ENCODE measurements around the gene SGF29. TPM values are rescaled to one million over a fixed set of nuclear protein-coding genes. Genes with fewer than 3 reads are reported as not detected.

Gene SGF29
- total and polyA plus RNA-seq, 2 of the 4 experiments (the other 2 are of a cell fraction), result 4.3 to 7.7 TPM

DNA sequence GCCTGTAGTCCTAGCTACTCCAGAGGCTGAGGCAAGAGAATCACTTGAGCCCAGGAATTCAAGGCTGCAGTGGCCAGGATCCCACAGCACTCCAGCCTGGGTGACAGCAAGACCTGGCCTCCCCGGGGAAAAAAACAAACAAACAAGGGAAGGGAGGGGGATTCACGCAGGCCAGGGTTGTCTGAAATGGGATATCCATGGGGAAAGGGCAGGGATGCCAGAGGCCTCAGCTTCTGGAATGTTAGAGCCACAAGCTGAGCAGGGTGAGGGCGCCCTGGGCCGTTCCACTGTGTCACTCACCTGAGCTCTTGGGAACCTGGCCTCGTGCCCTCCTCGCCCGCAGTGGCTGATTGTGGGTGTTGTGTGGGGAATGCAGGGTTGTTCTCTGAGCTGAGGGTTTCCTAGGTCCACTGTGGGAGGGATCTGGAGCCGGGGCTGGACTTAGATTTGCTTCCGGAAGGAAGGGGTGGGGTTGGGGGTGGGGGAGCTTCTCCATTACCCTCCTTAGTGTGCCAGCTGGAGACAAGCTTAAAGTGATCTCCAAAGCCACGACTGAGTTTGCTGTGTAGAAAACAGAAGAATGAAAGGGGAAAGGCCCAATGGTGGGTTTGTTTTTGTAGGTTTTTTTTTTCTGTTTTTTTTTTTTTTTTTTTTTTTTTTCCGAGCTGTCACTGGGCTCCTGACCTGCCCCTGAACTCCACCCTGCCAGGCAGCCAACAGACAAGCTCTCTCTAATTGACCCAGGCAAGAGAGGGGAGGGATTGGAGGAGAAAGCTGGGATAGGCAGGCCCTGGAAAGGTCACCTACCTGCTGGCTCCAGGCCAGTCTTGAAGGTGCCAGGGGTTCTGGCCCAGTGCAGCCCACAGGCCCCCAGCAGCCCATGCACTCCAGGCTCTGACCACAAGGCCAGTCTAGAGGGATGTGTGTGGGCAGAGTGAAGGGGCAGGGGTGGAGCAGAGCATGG lies 56.2 kb downstream of the SGF29 start, which contains the start of gene SULT1A1:
Gene SULT1A1 (minus strand): TSS at position 414 of the 964 bp plus-strand sequence. CDS start 1,189 bp downstream, outside the sequence.
- intact Hi-C loops (cut with micrococcal nuclease), result no loop called here
- Histone ChIP-seq H2AFZ (replicated peaks; ENCODE audit: low read length, poor library complexity) (no peak within 1 kb of the TSS), H2BK120ac (ENCODE audit: low read depth, low read length) (no peak within 1 kb of the TSS), H3K9me3 (ENCODE audit: control insufficient read depth, insufficient read depth, low read length) (no peaks in the 10 kb centered on the region), H3K56ac (ENCODE audit: extremely low read depth, insufficient read depth, low read length) (no peak within 1 kb of the TSS), H4K20me1 (ENCODE audit: insufficient read depth, low read length) (no peaks in the 10 kb centered on the region), H2BK5ac (ENCODE audit: low read depth, low read length, poor library complexity, severe bottlenecking) (no peak within 1 kb of the TSS), H3K9ac (ENCODE audit: low read depth, low read length) (no peak within 1 kb of the TSS), H3K79me1 (ENCODE audit: low read depth in 1 of 2, low read length in 2 of 2) (no peaks in the 10 kb centered on the region), H2BK20ac (ENCODE audit: low read depth, low read length) (no peak within 1 kb of the TSS), H3K27me3 (ENCODE audit: control insufficient read depth, insufficient read depth, low read length) (peaks cover 28% of the 10 kb centered on the region), H3K4ac (ENCODE audit: low read depth, low read length) (no peak within 1 kb of the TSS), H3K14ac (replicated peaks; ENCODE audit: low read depth, low read length) (no peak within 1 kb of the TSS), H2AK5ac (ENCODE audit: low read depth, low read length) (no peak within 1 kb of the TSS), H3K9me1 (ENCODE audit: insufficient read depth, low read length) (no peaks in the 10 kb centered on the region), H3K4me1 (ENCODE audit: control insufficient read depth, insufficient read depth, low read length) (no peaks in the 10 kb centered on the region; the same call in 1 of the 2 replicates), H4K91ac (ENCODE audit: insufficient read depth, low read depth, low read length) (no peak within 1 kb of the TSS), H3K23ac (ENCODE audit: low read depth, low read length) (no peak within 1 kb of the TSS), H3K36me3 (ENCODE audit: control insufficient read depth, insufficient read depth, low read length) (no peaks in the 10 kb centered on the region), H4K8ac (ENCODE audit: low read depth in 2 of 2, low read length in 2 of 2) (no peak within 1 kb of the TSS), H4K5ac (ENCODE audit: low read depth, low read length) (no peak within 1 kb of the TSS; the same call in 1 of the 2 replicates), H3K18ac (ENCODE audit: low read depth, low read length) (no peak within 1 kb of the TSS), H2AK9ac (replicated peaks; ENCODE audit: low read depth, low read length, poor library complexity) (no peak within 1 kb of the TSS), H3K4me3 (ENCODE audit: insufficient read depth, low read depth, low read length) (no peak within 1 kb of the TSS), H2BK15ac (ENCODE audit: low read depth, low read length) (no peak within 1 kb of the TSS), H3K27ac (ENCODE audit: insufficient read depth, low read length) (no peak within 1 kb of the TSS), H3K4me2 (ENCODE audit: low read depth, low read length) (no peak within 1 kb of the TSS; the same call in 1 of the 2 replicates)
- in situ Hi-C loops (cut with MboI; ENCODE audit: low sequenced_read_pairs), result loop anchor here (10.0 kb wide), 2 partner anchors 315 to 335 kb away; partner anchors contain the start of gene SBK1
- ATAC-seq (ENCODE audit: low read depth) (peak; percentile 30; the same call in 1 of the 2 replicates), DNase-seq (no peak)
- TF ChIP-seq SMC3 (IDR thresholded peaks at IDR 0.05; ENCODE audit: low read depth, low read length) (no peak), RFX5 (IDR thresholded peaks at IDR 0.05; ENCODE audit: low read depth, low read length) (no peak), BHLHE40 (IDR thresholded peaks at IDR 0.05; ENCODE audit: low read depth, low read length) (no peak), CHD1 (IDR thresholded peaks at IDR 0.05; ENCODE audit: low read depth, low read length) (no peak), FOS (IDR thresholded peaks at IDR 0.05; ENCODE audit: low read depth, low read length) (no peak), CEBPB (IDR thresholded peaks at IDR 0.05; ENCODE audit: low read depth, low read length) (no peak), NFE2L2 (IDR thresholded peaks at IDR 0.05; ENCODE audit: low read depth, low read length) (no peak), MAZ (IDR thresholded peaks at IDR 0.05; ENCODE audit: borderline replicate concordance, low read depth, low read length) (no peak)
- TF ChIP-seq, protein P1, sequence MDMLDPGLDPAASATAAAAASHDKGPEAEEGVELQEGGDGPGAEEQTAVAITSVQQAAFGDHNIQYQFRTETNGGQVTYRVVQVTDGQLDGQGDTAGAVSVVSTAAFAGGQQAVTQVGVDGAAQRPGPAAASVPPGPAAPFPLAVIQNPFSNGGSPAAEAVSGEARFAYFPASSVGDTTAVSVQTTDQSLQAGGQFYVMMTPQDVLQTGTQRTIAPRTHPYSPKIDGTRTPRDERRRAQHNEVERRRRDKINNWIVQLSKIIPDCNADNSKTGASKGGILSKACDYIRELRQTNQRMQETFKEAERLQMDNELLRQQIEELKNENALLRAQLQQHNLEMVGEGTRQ (IDR thresholded peaks at IDR 0.05; ENCODE audit: low read depth, low read length), result no peak
- TF ChIP-seq, protein P2, sequence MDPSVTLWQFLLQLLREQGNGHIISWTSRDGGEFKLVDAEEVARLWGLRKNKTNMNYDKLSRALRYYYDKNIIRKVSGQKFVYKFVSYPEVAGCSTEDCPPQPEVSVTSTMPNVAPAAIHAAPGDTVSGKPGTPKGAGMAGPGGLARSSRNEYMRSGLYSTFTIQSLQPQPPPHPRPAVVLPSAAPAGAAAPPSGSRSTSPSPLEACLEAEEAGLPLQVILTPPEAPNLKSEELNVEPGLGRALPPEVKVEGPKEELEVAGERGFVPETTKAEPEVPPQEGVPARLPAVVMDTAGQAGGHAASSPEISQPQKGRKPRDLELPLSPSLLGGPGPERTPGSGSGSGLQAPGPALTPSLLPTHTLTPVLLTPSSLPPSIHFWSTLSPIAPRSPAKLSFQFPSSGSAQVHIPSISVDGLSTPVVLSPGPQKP (IDR thresholded peaks at IDR 0.05; ENCODE audit: borderline replicate concordance, low read depth, low read length), result no peak
- no TSS peak for BruUV-seq (replicated peaks)
- ChIA-PET CTCF (no interaction called here), POLR2A (ENCODE audit: unreplicated experiment) (no interaction called here)
- 47% methylated on average over 3 of the region's 11 CpGs; no CpG with 5 or more reads in 1 of the 2 experiments for WGBS, 2 experiments (ENCODE audit: extremely low coverage in 2 of 2, insufficient read length in 1 of 2)
- dilution Hi-C loops (cut with HindIII; ENCODE audit: low sequenced_read_pairs, unreplicated experiment), result no loop called here

Data from IMR-90 (cell line).